NCI-H510A treated with DMSO at 0.1 percent for 48 hours (cell line): ENCODE data around the gene LRRC31.

Source experiments
- DNase-seq: peaks from one replicate; lab custom pipeline; 2025; lab: John Stamatoyannopoulos, UW

LRRC31 gene

GRCh38 chr3:169869484-169870220 is at the start of gene LRRC31:
Gene LRRC31 (minus strand): TSS chr3:169869935. CDS start chr3:169869807, 128 bp downstream.
- DNase-seq, result no peak

- peak; percentile 0 for DNase-seq
These were observed 44.6 kb upstream of the LRRC31 start for GRCh38 chr3:169914321-169914720.

- no peak for DNase-seq
These were observed 43.6 kb upstream of the LRRC31 start for GRCh38 chr3:169913323-169913722.

- DNase-seq, result no peak
These were observed 41.5 kb upstream of the LRRC31 start, which contains the start of gene SAMD7 for GRCh38 chr3:169911272-169911671. Gene SAMD7 (plus strand): TSS chr3:169911572. CDS start chr3:169919499, 7,927 bp downstream.

GRCh38 chr3:169907944-169908343 is 38.2 kb upstream of the LRRC31 start:
- no peak for DNase-seq

- no peak for DNase-seq
These were observed 37.7 kb upstream of the LRRC31 start for GRCh38 chr3:169907476-169907875.

- DNase-seq, result no peak
These were observed 35.7 kb upstream of the LRRC31 start for GRCh38 chr3:169905404-169905803.

- no peak for DNase-seq
These were observed 31.7 kb upstream of the LRRC31 start for GRCh38 chr3:169901453-169901852.

- DNase-seq, result no peak
These were observed 27.5 kb upstream of the LRRC31 start for GRCh38 chr3:169897284-169897683.

GRCh38 chr3:169895072-169895471 is 25.3 kb upstream of the LRRC31 start:
- no peak for DNase-seq

- no peak for DNase-seq
These were observed 24.4 kb upstream of the LRRC31 start for GRCh38 chr3:169894110-169894509.

- DNase-seq, result no peak
These were observed 22.2 kb upstream of the LRRC31 start for GRCh38 chr3:169891886-169892285.

- DNase-seq, result no peak
These were observed 16.9 kb upstream of the LRRC31 start for GRCh38 chr3:169886671-169887070.

- DNase-seq, result no peak
These were observed 11.0 kb upstream of the LRRC31 start for GRCh38 chr3:169880576-169881250.

GRCh38 chr3:169879845-169880575 is 10.3 kb upstream of the LRRC31 start:
- no peak for DNase-seq

- DNase-seq, result no peak
These were observed 9.3 kb upstream of the LRRC31 start for GRCh38 chr3:169879013-169879557.

- no peak for DNase-seq
These were observed 1.6 kb upstream of the LRRC31 start for GRCh38 chr3:169871129-169871886.

GRCh38 chr3:169868369-169868768 is 1.4 kb downstream of the LRRC31 start:
- DNase-seq, result no peak

GRCh38 chr3:169867584-169868210 is 2.0 kb downstream of the LRRC31 start:
- no peak for DNase-seq

- DNase-seq, result no peak
These were observed 4.5 kb downstream of the LRRC31 start for GRCh38 chr3:169865176-169865767.

- no peak for DNase-seq
These were observed 5.5 kb downstream of the LRRC31 start for GRCh38 chr3:169864270-169864669.
